ENCODE results near the gene PTPRA.

DNA sequence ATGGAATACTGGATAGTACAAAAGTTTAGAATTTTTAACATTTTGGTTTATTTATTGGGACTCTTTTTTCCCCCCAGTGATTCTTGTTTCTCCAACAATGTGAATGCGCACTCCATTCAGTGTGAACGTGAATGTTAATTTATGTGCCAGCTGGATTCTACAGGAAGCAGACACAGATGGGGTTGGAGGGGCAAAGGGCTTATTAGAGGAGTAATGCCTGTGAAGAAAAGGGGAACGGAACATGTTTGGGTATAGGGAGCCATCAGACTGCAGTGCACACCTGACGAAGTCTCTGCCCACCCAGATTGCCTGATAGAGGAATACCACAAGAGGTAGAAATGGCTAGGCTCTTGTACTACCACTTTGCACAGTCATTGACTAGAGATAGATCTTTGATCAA lies 48.2 kb downstream of the PTPRA start:
- TF ChIP-seq, protein P1, sequence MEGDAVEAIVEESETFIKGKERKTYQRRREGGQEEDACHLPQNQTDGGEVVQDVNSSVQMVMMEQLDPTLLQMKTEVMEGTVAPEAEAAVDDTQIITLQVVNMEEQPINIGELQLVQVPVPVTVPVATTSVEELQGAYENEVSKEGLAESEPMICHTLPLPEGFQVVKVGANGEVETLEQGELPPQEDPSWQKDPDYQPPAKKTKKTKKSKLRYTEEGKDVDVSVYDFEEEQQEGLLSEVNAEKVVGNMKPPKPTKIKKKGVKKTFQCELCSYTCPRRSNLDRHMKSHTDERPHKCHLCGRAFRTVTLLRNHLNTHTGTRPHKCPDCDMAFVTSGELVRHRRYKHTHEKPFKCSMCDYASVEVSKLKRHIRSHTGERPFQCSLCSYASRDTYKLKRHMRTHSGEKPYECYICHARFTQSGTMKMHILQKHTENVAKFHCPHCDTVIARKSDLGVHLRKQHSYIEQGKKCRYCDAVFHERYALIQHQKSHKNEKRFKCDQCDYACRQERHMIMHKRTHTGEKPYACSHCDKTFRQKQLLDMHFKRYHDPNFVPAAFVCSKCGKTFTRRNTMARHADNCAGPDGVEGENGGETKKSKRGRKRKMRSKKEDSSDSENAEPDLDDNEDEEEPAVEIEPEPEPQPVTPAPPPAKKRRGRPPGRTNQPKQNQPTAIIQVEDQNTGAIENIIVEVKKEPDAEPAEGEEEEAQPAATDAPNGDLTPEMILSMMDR (IDR thresholded peaks at IDR 0.05): no peak
- no peak for TF ChIP-seq POLR2A (IDR thresholded peaks at IDR 0.05)

Data from uterus (tissue), 2 donors.